IMR-90 (cell line): ENCODE data around the gene DCAF15. TPM values are rescaled to one million over a fixed set of nuclear protein-coding genes. Genes with fewer than 3 reads are reported as not detected.

ENCODE experiments used
- ATAC-seq: fragments of 200-7000 bp; cut with Tn5 transposase; 2 replicates; pipeline ENCODE4 v1.9.1; 2020; ENCODE audit warnings: low read depth, mild to moderate bottlenecking, moderate library complexity
- BruUV-seq: library from RNA; stranded (reverse); fragments of 400-500 nt; replicated peaks from 2 replicates; lab custom pipeline; 2021; lab: Mats Ljungman, UMichigan
- CTCF ChIA-PET: fragments of 300-600 bp; formaldehyde crosslinking; extraction: SDS; loops from one replicate; lab custom pipeline; 2021; ENCODE audit warnings: antibody characterized with exemption; lab: Yijun Ruan, JAX
- POLR2A ChIA-PET: fragments of 300-600 bp; sonication (Branson Sonifier 250); formaldehyde crosslinking; loops from one replicate; lab custom pipeline; 2022; ENCODE audit warnings: antibody characterized with exemption; ENCODE audit not compliant: unreplicated experiment; lab: Charles Lee
- DNase-seq: peaks from one replicate; pipeline ENCODE4 v3.0.0; 2013
- H2AFZ ChIP-seq: replicated peaks from 2 replicates; pipeline ENCODE3; 2013; ENCODE audit warnings: low read length, mild to moderate bottlenecking; ENCODE audit not compliant: poor library complexity
- H2AK5ac ChIP-seq: 2 replicates; pipeline ENCODE4 v1.6.1; 2013; ENCODE audit warnings: low read depth, low read length, inconsistent platforms
- H2AK9ac ChIP-seq: replicated peaks from 2 replicates; pipeline ENCODE3; 2013; ENCODE audit warnings: mild to moderate bottlenecking, low read depth, low read length, moderate library complexity; ENCODE audit not compliant: poor library complexity
- H2BK120ac ChIP-seq: 2 replicates; pipeline ENCODE4 v1.6.1; 2013; ENCODE audit warnings: low read depth, low read length, inconsistent platforms
- H2BK15ac ChIP-seq: 3 replicates; pipeline ENCODE4 v1.6.1; 2013; ENCODE audit warnings: low read depth, low read length, inconsistent platforms
- H2BK20ac ChIP-seq: 2 replicates; pipeline ENCODE4 v1.6.1; 2013; ENCODE audit warnings: low read depth, mild to moderate bottlenecking, inconsistent platforms, low read length, moderate library complexity
- H2BK5ac ChIP-seq: 2 replicates; pipeline ENCODE4 v1.6.1; 2013; ENCODE audit warnings: mild to moderate bottlenecking, low read depth, low read length, inconsistent platforms; ENCODE audit not compliant: poor library complexity, severe bottlenecking
- H3K14ac ChIP-seq: replicated peaks from 2 replicates; pipeline ENCODE4 v1.6.1; 2013; ENCODE audit warnings: low read depth, low read length, inconsistent platforms
- H3K18ac ChIP-seq: 2 replicates; pipeline ENCODE4 v1.6.1; 2013; ENCODE audit warnings: low read depth, low read length, control low read depth
- H3K23ac ChIP-seq: 2 replicates; pipeline ENCODE4 v1.6.1; 2013; ENCODE audit warnings: low read depth, low read length, inconsistent platforms
- H3K27ac ChIP-seq: 2 replicates; pipeline ENCODE4 v1.5.1; 2013; ENCODE audit warnings: mild to moderate bottlenecking, control low read depth, low read length; ENCODE audit not compliant: insufficient read depth
- H3K27me3 ChIP-seq: 2 replicates; pipeline ENCODE4 v1.6.1; 2013; ENCODE audit warnings: low read length; ENCODE audit not compliant: control insufficient read depth, insufficient read depth
- H3K36me3 ChIP-seq: 2 replicates; pipeline ENCODE4 v1.6.1; 2013; ENCODE audit warnings: low read length, mixed read lengths; ENCODE audit not compliant: control insufficient read depth, insufficient read depth
- H3K4ac ChIP-seq: 2 replicates; pipeline ENCODE4 v1.6.1; 2013; ENCODE audit warnings: low read depth, low read length, inconsistent platforms
- H3K4me1 ChIP-seq: 2 replicates; pipeline ENCODE4 v1.6.1; 2013; ENCODE audit warnings: low read length, mixed read lengths; ENCODE audit not compliant: control insufficient read depth, insufficient read depth
- H3K4me2 ChIP-seq: 2 replicates; pipeline ENCODE4 v1.6.1; 2013; ENCODE audit warnings: low read depth, mild to moderate bottlenecking, control low read depth, low read length, moderate library complexity
- H3K4me3 ChIP-seq: 2 replicates; pipeline ENCODE4 v1.5.1; 2013; ENCODE audit warnings: low read depth, mild to moderate bottlenecking, control low read depth, low read length, moderate library complexity; ENCODE audit not compliant: insufficient read depth
- H3K56ac ChIP-seq: 2 replicates; pipeline ENCODE4 v1.6.1; 2013; ENCODE audit warnings: low read length, inconsistent platforms; ENCODE audit not compliant: insufficient read depth; ENCODE audit errors: extremely low read depth
- H3K79me1 ChIP-seq, 2 experiments: 2 replicates each; pipeline ENCODE4 v1.6.1; 2013; ENCODE audit warnings: low read length in 2 of 2, inconsistent platforms in 1 of 2, low read depth in 1 of 2
- H3K9ac ChIP-seq: 2 replicates; pipeline ENCODE4 v1.6.1; 2013; ENCODE audit warnings: low read depth, low read length, control low read depth
- H3K9me1 ChIP-seq: 2 replicates; pipeline ENCODE4 v1.6.1; 2013; ENCODE audit warnings: low read length, inconsistent platforms; ENCODE audit not compliant: insufficient read depth
- H3K9me3 ChIP-seq: 2 replicates; pipeline ENCODE4 v1.6.1; 2013; ENCODE audit warnings: low read length; ENCODE audit not compliant: control insufficient read depth, insufficient read depth
- H4K20me1 ChIP-seq: 2 replicates; pipeline ENCODE4 v1.6.1; 2013; ENCODE audit warnings: low read length, inconsistent platforms; ENCODE audit not compliant: insufficient read depth
- H4K5ac ChIP-seq: 2 replicates; pipeline ENCODE4 v1.6.1; 2013; ENCODE audit warnings: mild to moderate bottlenecking, low read depth, low read length, control low read depth
- H4K8ac ChIP-seq, 2 experiments: 2 replicates each; pipeline ENCODE4 v1.6.1; 2013; ENCODE audit warnings: low read depth in 2 of 2, low read length in 2 of 2, control low read depth in 1 of 2, inconsistent platforms in 1 of 2
- H4K91ac ChIP-seq: 2 replicates; pipeline ENCODE4 v1.6.1; 2013; ENCODE audit warnings: low read depth, low read length, inconsistent platforms; ENCODE audit not compliant: insufficient read depth
- FOS ChIP-seq: fragments of 150-350 bp; IDR thresholded peaks from 2 replicates; pipeline ENCODE4 v1.6.1; 2016; ENCODE audit warnings: low read depth, low read length
- MAFK ChIP-seq: IDR thresholded peaks from 2 replicates; pipeline ENCODE4 v1.6.1; 2012; ENCODE audit warnings: low read depth, low read length, improper control_type of control experiment
- NFE2L2 ChIP-seq: fragments of 150-350 bp; IDR thresholded peaks from 2 replicates; pipeline ENCODE4 v1.6.1; 2016; ENCODE audit warnings: low read depth, mild to moderate bottlenecking, low read length
- POLR2A ChIP-seq: IDR thresholded peaks from 2 replicates; pipeline ENCODE4 v1.6.1; 2012; ENCODE audit warnings: mild to moderate bottlenecking, low read depth, low read length
- RAD21 ChIP-seq: IDR thresholded peaks from 2 replicates; pipeline ENCODE4 v1.6.1; 2012; ENCODE audit warnings: low read length, improper control_type of control experiment
- WGBS, 2 experiments: methylation state at CpG; one replicate each; pipeline versions ENCODE4 v1.1.5 to v1.1.7; 2013; ENCODE audit warnings: missing lambda C conversion rate in 2 of 2; ENCODE audit not compliant: insufficient read length in 1 of 2; ENCODE audit errors: extremely low coverage in 2 of 2; 5-methylcytosine and 5-hydroxymethylcytosine counted together
- dilution Hi-C: fragments of 300-500 bp; cut with HindIII; formaldehyde crosslinking; loops from one replicate; pipeline ENCODE4 v1.14.3; 2018; ENCODE audit warnings: low sequenced_read_pairs; ENCODE audit not compliant: unreplicated experiment
- in situ Hi-C: fragments of 300-500 bp; cut with MboI; formaldehyde crosslinking; loops from 3 replicates; pipeline ENCODE4 v1.14.3; 2019; ENCODE audit warnings: low sequenced_read_pairs, inconsistent platforms, mixed read lengths
- intact Hi-C: fragments of 100-400 bp; cut with micrococcal nuclease; formaldehyde crosslinking; loops from 2 replicates; pipeline ENCODE4 v1.10.0; 2022
- polyA plus RNA-seq, 3 experiments: library from polyadenylated mRNA; depleted of rRNA; stranded (reverse); fragments of >200 nt; gene quantifications; 2 replicates each; pipeline ENCODE4 v1.2.3, GENCODE V29; 2012; ENCODE audit warnings: low replicate concordance in 1 of 3
- total RNA-seq: library from RNA; depleted of rRNA; stranded (reverse); fragments of >200 nt; gene quantifications from 2 replicates; pipeline ENCODE4 v1.2.3, GENCODE V29; 2012
- TF ChIP-seq, protein P1 (sequence below): fragments of 150-350 bp; IDR thresholded peaks from 2 replicates; pipeline ENCODE4 v1.6.1; 2016; ENCODE audit warnings: low read depth, mild to moderate bottlenecking, low read length, moderate library complexity, borderline replicate concordance

Gene DCAF15
- total and polyA plus RNA-seq, 2 of the 4 experiments (the other 2 are of a cell fraction) = 6.8 to 31.0 TPM

DNA sequence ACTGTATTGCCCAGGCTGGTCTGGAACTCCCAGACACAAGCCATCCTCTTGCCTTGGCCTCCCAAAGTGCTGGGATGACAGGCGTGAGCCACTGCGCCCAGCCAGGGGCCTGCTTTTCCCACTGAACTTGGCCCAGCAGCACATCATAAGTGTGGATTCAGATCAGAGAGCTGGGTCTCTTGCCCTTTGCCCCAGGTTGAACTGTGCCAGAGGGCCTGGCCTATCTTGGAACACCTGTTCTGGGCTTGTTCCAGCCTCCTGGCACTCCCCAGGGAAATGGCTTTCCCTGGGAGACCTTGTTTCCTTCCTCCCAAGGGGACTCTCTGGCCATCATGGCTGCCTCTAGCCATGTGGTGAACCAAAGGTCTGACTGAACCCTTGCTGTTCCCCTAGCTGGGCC, 42.9 kb upstream of the DCAF15 start:
- H3K4me2 ChIP-seq = no peak overlapping the region
- H3K4me1 ChIP-seq = no peaks in the 10 kb centered on the region; the same call in 1 of the 2 replicates
- no peak overlapping the region for H2AFZ ChIP-seq
- H3K27ac ChIP-seq = no peak overlapping the region
- H3K79me1 ChIP-seq = peaks cover 6 to 8% of the 10 kb centered on the region in 2 experiments
- H3K36me3 ChIP-seq = peaks cover 22% of the 10 kb centered on the region
- no peaks in the 10 kb centered on the region; the same call in none of the 2 replicates for H3K9me1 ChIP-seq
- H2BK20ac ChIP-seq = no peak overlapping the region
- no peak overlapping the region for H4K8ac ChIP-seq
- in situ Hi-C loops = no loop called here
- H3K27me3 ChIP-seq = no peaks in the 10 kb centered on the region
- no peaks in the 10 kb centered on the region for H3K9me3 ChIP-seq
- H2AK5ac ChIP-seq = no peak overlapping the region
- H3K56ac ChIP-seq = no peak overlapping the region
- H3K14ac ChIP-seq = no peak overlapping the region
- dilution Hi-C loops = no loop called here
- no TSS peak for BruUV-seq
- no peak overlapping the region for H4K91ac ChIP-seq
- TF ChIP-seq POLR2A (no peak), NFE2L2 (no peak), RAD21 (no peak), FOS (no peak), MAFK (no peak)
- TF ChIP-seq, protein P1, sequence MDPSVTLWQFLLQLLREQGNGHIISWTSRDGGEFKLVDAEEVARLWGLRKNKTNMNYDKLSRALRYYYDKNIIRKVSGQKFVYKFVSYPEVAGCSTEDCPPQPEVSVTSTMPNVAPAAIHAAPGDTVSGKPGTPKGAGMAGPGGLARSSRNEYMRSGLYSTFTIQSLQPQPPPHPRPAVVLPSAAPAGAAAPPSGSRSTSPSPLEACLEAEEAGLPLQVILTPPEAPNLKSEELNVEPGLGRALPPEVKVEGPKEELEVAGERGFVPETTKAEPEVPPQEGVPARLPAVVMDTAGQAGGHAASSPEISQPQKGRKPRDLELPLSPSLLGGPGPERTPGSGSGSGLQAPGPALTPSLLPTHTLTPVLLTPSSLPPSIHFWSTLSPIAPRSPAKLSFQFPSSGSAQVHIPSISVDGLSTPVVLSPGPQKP = no peak
- WGBS, 2 experiments = 100% methylated on average over 1 of the region's 2 CpGs; no CpG with 5 or more reads in 1 of the 2 experiments
- no peak for DNase-seq
- no peak overlapping the region for H2BK120ac ChIP-seq
- CTCF ChIA-PET = interaction anchor here (0.6 to 0.7 kb wide), 2 partner anchors 160 to 323 kb away, joined by 3 read pairs; no protein-coding TSS in a partner anchor
- no peak overlapping the region for H3K4ac ChIP-seq
- no peaks in the 10 kb centered on the region for H4K20me1 ChIP-seq
- H3K18ac ChIP-seq = no peak overlapping the region
- no peak overlapping the region for H2BK5ac ChIP-seq
- peak overlapping the region; percentile 23 for H2AK9ac ChIP-seq
- no peak overlapping the region for H3K23ac ChIP-seq
- H4K5ac ChIP-seq = no peak overlapping the region
- intact Hi-C loops = no loop called here
- no peak for ATAC-seq
- POLR2A ChIA-PET = no interaction called here
- no peak overlapping the region for H3K9ac ChIP-seq
- H2BK15ac ChIP-seq = no peak overlapping the region
- H3K4me3 ChIP-seq = no peak overlapping the region
